ENCODE data around the gene RFX7. TPM values are rescaled to one million over a fixed set of nuclear protein-coding genes. Genes with fewer than 3 reads are reported as not detected.

RFX7 gene
- total RNA-seq, 4 donors from 2014 or later: 11.1 to 15.1 (median 12.7) TPM

- no peak overlapping the region for H3K4me3 ChIP-seq (ENCODE audit: low read depth, poor library complexity, severe bottlenecking)
- no peak for DNase-seq (ENCODE audit: low spot score in 2 of 2)
- TF ChIP-seq POLR2A (IDR thresholded peaks at IDR 0.05): no peak
- intact Hi-C loops (cut with DNase I; ENCODE audit: low total_unique reads): no loop called here
- WGBS, 2 donors: 83 to 84% methylated on average over 3 of the region's 3 CpGs
Observed at GRCh38 chr15:56045068-56045748, 198.5 kb downstream of the RFX7 start.

GRCh38 chr15:56042982-56043980, 200.4 kb downstream of the RFX7 start:
- no peak for DNase-seq (ENCODE audit: low spot score in 2 of 2)
- no peak for TF ChIP-seq POLR2A (IDR thresholded peaks at IDR 0.05)
- TF ChIP-seq CTCF (IDR thresholded peaks at IDR 0.05): no peak
- 82 to 90% methylated on average over 8 of the region's 8 CpGs for WGBS, 2 donors
- H3K4me3 ChIP-seq (ENCODE audit: low read depth, poor library complexity, severe bottlenecking): no peak overlapping the region
- intact Hi-C loops (cut with DNase I; ENCODE audit: low total_unique reads): no loop called here

- no peak for DNase-seq (ENCODE audit: low spot score in 2 of 2)
- no peak overlapping the region for H3K4me3 ChIP-seq (ENCODE audit: low read depth, poor library complexity, severe bottlenecking)
- intact Hi-C loops (cut with DNase I; ENCODE audit: low total_unique reads): no loop called here
- TF ChIP-seq POLR2A (IDR thresholded peaks at IDR 0.05) (no peak), CTCF (IDR thresholded peaks at IDR 0.05) (no peak)
- WGBS, 2 donors: 67 to 80% methylated on average over 4 of the region's 4 CpGs
Observed at GRCh38 chr15:56042498-56042897, 201.2 kb downstream of the RFX7 start.

GRCh38 chr15:56042031-56042430, 201.6 kb downstream of the RFX7 start:
- intact Hi-C loops (cut with DNase I; ENCODE audit: low total_unique reads): no loop called here
- TF ChIP-seq POLR2A (IDR thresholded peaks at IDR 0.05) (no peak), CTCF (IDR thresholded peaks at IDR 0.05) (no peak)
- no peak overlapping the region for H3K4me3 ChIP-seq (ENCODE audit: low read depth, poor library complexity, severe bottlenecking)
- no peak for DNase-seq (ENCODE audit: low spot score in 2 of 2)
- WGBS, 2 donors: 74 to 83% methylated on average over 1 of the region's 1 CpG

GRCh38 chr15:56040081-56041035, 203.3 kb downstream of the RFX7 start:
- DNase-seq (ENCODE audit: low spot score in 2 of 2): peak; percentile 79 to 90
- TF ChIP-seq CTCF (IDR thresholded peaks at IDR 0.05) (no peak), POLR2A (IDR thresholded peaks at IDR 0.05) (no peak)
- 39% methylated on average over 8 of the region's 8 CpGs for WGBS, 2 donors
- intact Hi-C loops (cut with DNase I; ENCODE audit: low total_unique reads): no loop called here
- H3K4me3 ChIP-seq (ENCODE audit: low read depth, poor library complexity, severe bottlenecking): no peak overlapping the region
